ENCODE data around the gene KCTD11. TPM values are rescaled to one million over a fixed set of nuclear protein-coding genes. Genes with fewer than 3 reads are reported as not detected.

The KCTD11 gene
- polyA plus RNA-seq, 2 donors, result 39.3 to 75.9 TPM

DNA sequence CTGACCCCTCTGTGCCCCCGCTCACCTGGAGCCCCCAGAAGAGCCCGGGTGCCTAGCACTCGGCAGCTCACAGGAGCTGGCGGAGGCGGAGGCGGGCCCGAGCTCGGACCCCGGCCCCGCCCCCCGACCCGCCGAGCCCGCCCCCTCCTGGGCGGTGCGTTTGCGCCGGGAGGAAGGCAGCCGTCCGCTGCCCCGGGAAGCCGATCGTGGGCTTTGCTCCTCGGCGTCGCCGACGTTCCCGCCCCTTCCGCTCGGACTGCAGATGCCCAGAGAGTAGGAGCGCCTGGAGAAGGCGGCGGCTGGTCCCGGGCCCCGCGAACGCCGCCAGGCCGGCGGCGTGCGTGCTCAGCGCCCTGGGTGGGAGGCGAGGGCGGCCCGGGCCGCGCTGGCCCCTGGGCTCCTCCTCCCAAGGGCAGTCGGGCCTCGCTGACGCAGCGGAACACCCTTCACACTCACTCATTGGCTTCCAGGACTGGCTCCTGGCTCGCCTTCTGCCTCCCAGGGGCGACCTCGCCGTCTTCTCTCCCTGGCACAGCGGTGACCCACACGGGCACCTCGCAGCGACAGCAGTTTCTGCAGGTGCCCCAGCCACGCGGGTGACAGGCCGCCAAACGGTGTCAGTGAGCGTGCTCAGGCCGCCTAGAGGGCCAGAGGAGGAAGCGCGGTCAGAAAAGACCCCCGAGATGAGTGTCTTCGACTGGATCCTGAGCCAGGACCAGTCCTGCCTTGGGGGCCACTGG is 42.7 kb downstream of the KCTD11 start, which contains the start of gene PLSCR3:
PLSCR3 (minus strand) TSS at position 74 of the 740 bp plus-strand sequence. CDS start 415 bp downstream, outside the sequence.
- Histone ChIP-seq H3K27me3 (ENCODE audit: control insufficient read depth in 1 of 2, insufficient read depth in 2 of 2, low read length in 2 of 2) (no peaks in the 10 kb centered on the region), H3K27ac (ENCODE audit: low read depth in 2 of 2, low read length in 1 of 2) (peak within 1 kb of the TSS; percentile 94 to 97), H3K9me3 (ENCODE audit: control insufficient read depth in 2 of 2, insufficient read depth in 1 of 2, low read depth in 1 of 2, low read length in 1 of 2) (no peaks in the 10 kb centered on the region), H3K36me3 (ENCODE audit: control insufficient read depth in 2 of 2, insufficient read depth in 2 of 2, low read length in 1 of 2) (peaks cover 12 to 13% of the 10 kb centered on the region in 2 donors), H3K4me3 (ENCODE audit: low read depth in 1 of 2, low read length in 2 of 2) (peak within 1 kb of the TSS; percentile 72 to 82), H3K4me1 (ENCODE audit: control insufficient read depth in 2 of 2, insufficient read depth in 2 of 2, low read length in 1 of 2) (peaks cover 6 to 10% of the 10 kb centered on the region in 2 donors)
- 0 to 1% methylated on average over 52 to 71 of the region's 71 CpGs for WGBS, 2 donors

- Histone ChIP-seq H3K27ac (ENCODE audit: low read depth in 2 of 2, low read length in 1 of 2) (no peak overlapping the region), H3K27me3 (ENCODE audit: control insufficient read depth in 1 of 2, insufficient read depth in 2 of 2, low read length in 2 of 2) (no peaks in the 10 kb centered on the region), H3K36me3 (ENCODE audit: control insufficient read depth in 2 of 2, insufficient read depth in 2 of 2, low read length in 1 of 2) (peaks cover 0 to 2% of the 10 kb centered on the region in 2 donors), H3K4me1 (ENCODE audit: control insufficient read depth in 2 of 2, insufficient read depth in 2 of 2, low read length in 1 of 2) (peaks cover 6 to 7% of the 10 kb centered on the region in 2 donors), H3K4me3 (ENCODE audit: low read depth in 1 of 2, low read length in 2 of 2) (no peak overlapping the region), H3K9me3 (ENCODE audit: control insufficient read depth in 2 of 2, insufficient read depth in 1 of 2, low read depth in 1 of 2, low read length in 1 of 2) (no peaks in the 10 kb centered on the region)
- 84 to 92% methylated on average over 4 of the region's 4 CpGs for WGBS, 2 donors
Measured at GRCh38 chr17:7396147-7396546, 44.2 kb downstream of the KCTD11 start.

DNA sequence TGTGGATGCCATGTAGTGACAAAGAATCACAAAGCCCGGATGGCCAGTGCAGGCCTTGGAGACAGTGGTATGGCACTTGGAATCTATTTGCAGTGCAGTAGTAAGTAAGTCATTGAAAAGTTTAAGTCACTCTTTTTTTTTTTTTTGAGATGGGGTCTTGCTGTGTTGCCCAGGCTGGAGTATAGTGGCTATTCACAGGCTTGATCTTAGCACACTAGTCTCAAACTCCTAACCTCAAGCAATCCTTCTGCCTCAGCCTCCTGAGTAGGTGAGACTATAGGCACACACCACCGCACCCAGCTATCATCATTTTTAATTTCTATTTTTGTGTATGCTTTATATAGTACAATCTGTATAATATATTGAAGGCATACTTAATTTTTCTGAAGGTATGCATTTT is 46.6 kb downstream of the KCTD11 start:
- WGBS, 2 donors, result 87 to 89% methylated on average over 2 of the region's 2 CpGs
- H3K27me3 ChIP-seq (ENCODE audit: control insufficient read depth in 1 of 2, insufficient read depth in 2 of 2, low read length in 2 of 2), result no peaks in the 10 kb centered on the region
- H3K36me3 ChIP-seq (ENCODE audit: control insufficient read depth in 2 of 2, insufficient read depth in 2 of 2, low read length in 1 of 2), result no peaks in the 10 kb centered on the region
- no peak overlapping the region for H3K27ac ChIP-seq (ENCODE audit: low read depth in 2 of 2, low read length in 1 of 2)
- no peaks in the 10 kb centered on the region for H3K9me3 ChIP-seq (ENCODE audit: control insufficient read depth in 2 of 2, insufficient read depth in 1 of 2, low read depth in 1 of 2, low read length in 1 of 2)
- H3K4me1 ChIP-seq (ENCODE audit: control insufficient read depth in 2 of 2, insufficient read depth in 2 of 2, low read length in 1 of 2), result peaks cover 3 to 6% of the 10 kb centered on the region in 2 donors
- no peak overlapping the region for H3K4me3 ChIP-seq (ENCODE audit: low read depth in 1 of 2, low read length in 2 of 2)

GRCh38 chr17:7403043-7403726 is 51.2 kb downstream of the KCTD11 start:
- H3K27ac ChIP-seq (ENCODE audit: low read depth in 2 of 2, low read length in 1 of 2), result peak overlapping the region; percentile 79 to 98
- WGBS, 2 donors, result 14 to 16% methylated on average over 16 of the region's 16 CpGs
- peaks cover 2 to 6% of the 10 kb centered on the region in 2 donors for H3K4me1 ChIP-seq (ENCODE audit: control insufficient read depth in 2 of 2, insufficient read depth in 2 of 2, low read length in 1 of 2)
- no peaks in the 10 kb centered on the region for H3K27me3 ChIP-seq (ENCODE audit: control insufficient read depth in 1 of 2, insufficient read depth in 2 of 2, low read length in 2 of 2)
- peak overlapping the region; percentile 66 to 70 for H3K4me3 ChIP-seq (ENCODE audit: low read depth in 1 of 2, low read length in 2 of 2)
- no peaks in the 10 kb centered on the region for H3K36me3 ChIP-seq (ENCODE audit: control insufficient read depth in 2 of 2, insufficient read depth in 2 of 2, low read length in 1 of 2)
- H3K9me3 ChIP-seq (ENCODE audit: control insufficient read depth in 2 of 2, insufficient read depth in 1 of 2, low read depth in 1 of 2, low read length in 1 of 2), result no peaks in the 10 kb centered on the region

- peaks cover 0 to 2% of the 10 kb centered on the region in 2 donors for H3K36me3 ChIP-seq (ENCODE audit: control insufficient read depth in 2 of 2, insufficient read depth in 2 of 2, low read length in 1 of 2)
- peak overlapping the region; percentile 66 to 70 for H3K4me3 ChIP-seq (ENCODE audit: low read depth in 1 of 2, low read length in 2 of 2)
- no peaks in the 10 kb centered on the region for H3K27me3 ChIP-seq (ENCODE audit: control insufficient read depth in 1 of 2, insufficient read depth in 2 of 2, low read length in 2 of 2)
- whole genome bisulfite sequencing, 2 donors, result 1% methylated on average over 13 of the region's 13 CpGs
- H3K4me1 ChIP-seq (ENCODE audit: control insufficient read depth in 2 of 2, insufficient read depth in 2 of 2, low read length in 1 of 2), result peaks cover 2 to 6% of the 10 kb centered on the region in 2 donors
- H3K27ac ChIP-seq (ENCODE audit: low read depth in 2 of 2, low read length in 1 of 2), result peak overlapping the region; percentile 79 to 98
- no peaks in the 10 kb centered on the region for H3K9me3 ChIP-seq (ENCODE audit: control insufficient read depth in 2 of 2, insufficient read depth in 1 of 2, low read depth in 1 of 2, low read length in 1 of 2)
Measured at GRCh38 chr17:7403727-7403976, 51.7 kb downstream of the KCTD11 start.

GRCh38 chr17:7403977-7404736 is 52.2 kb downstream of the KCTD11 start, which contains the start of gene TMEM256:
TMEM256 (minus strand) TSS chr17:7404097; CDS start chr17:7404084, 13 bp downstream.
- H3K27ac ChIP-seq (ENCODE audit: low read depth in 2 of 2, low read length in 1 of 2), result peak within 1 kb of the TSS; percentile 80 to 98
- WGBS, 2 donors, result 1% methylated on average over 49 of the region's 49 CpGs
- peaks cover 2 to 6% of the 10 kb centered on the region in 2 donors for H3K4me1 ChIP-seq (ENCODE audit: control insufficient read depth in 2 of 2, insufficient read depth in 2 of 2, low read length in 1 of 2)
- peak within 1 kb of the TSS; percentile 66 to 70 for H3K4me3 ChIP-seq (ENCODE audit: low read depth in 1 of 2, low read length in 2 of 2)
- H3K27me3 ChIP-seq (ENCODE audit: control insufficient read depth in 1 of 2, insufficient read depth in 2 of 2, low read length in 2 of 2), result no peaks in the 10 kb centered on the region
- no peaks in the 10 kb centered on the region for H3K9me3 ChIP-seq (ENCODE audit: control insufficient read depth in 2 of 2, insufficient read depth in 1 of 2, low read depth in 1 of 2, low read length in 1 of 2)
- peaks cover 0 to 4% of the 10 kb centered on the region in 2 donors for H3K36me3 ChIP-seq (ENCODE audit: control insufficient read depth in 2 of 2, insufficient read depth in 2 of 2, low read length in 1 of 2)

Other genes starting within 250 kb of the KCTD11 start
- gene ASGR2, start 237.3 kb upstream of the KCTD11 start, polyA plus RNA-seq, result under 1 TPM; 0.24 to 1.00 TPM
- gene ASGR1, start 172.8 kb upstream of the KCTD11 start, polyA plus RNA-seq, result 1 to 10 TPM in 1 of 2 donors, under 1 TPM in 1; 0.84 to 2.0 TPM
- 10 to 100 TPM in 1 of 2 donors, 1 to 10 TPM in 1; 3.2 to 11.8 TPM for gene DLG4, start 132.3 kb upstream of the KCTD11 start, polyA plus RNA-seq
- 100 to 1,000 TPM; 484 to 979 TPM for gene ACADVL, start 132.2 kb upstream of the KCTD11 start, polyA plus RNA-seq
- 10 to 100 TPM; 20.8 to 32.2 TPM for gene DVL2, start 117.6 kb upstream of the KCTD11 start, polyA plus RNA-seq
- 10 to 100 TPM; 22.4 to 29.6 TPM for gene PHF23, start 112.7 kb upstream of the KCTD11 start, polyA plus RNA-seq
- 100 to 1,000 TPM; 354 to 393 TPM for gene GABARAP, start 109.7 kb upstream of the KCTD11 start, polyA plus RNA-seq
- gene CTDNEP1, start 100.4 kb upstream of the KCTD11 start, polyA plus RNA-seq, result 10 to 100 TPM; 42.4 to 58.5 TPM
- gene ELP5, start 99.9 kb upstream of the KCTD11 start, polyA plus RNA-seq, result 10 to 100 TPM; 14.7 to 39.0 TPM
- 100 to 1,000 TPM; 271 to 275 TPM for gene CLDN7, start 89.7 kb upstream of the KCTD11 start, polyA plus RNA-seq
- 1 to 10 TPM; 5.4 to 7.6 TPM for gene SLC2A4, start 70.4 kb upstream of the KCTD11 start, polyA plus RNA-seq
- 10 to 100 TPM in 1 of 2 donors, 1 to 10 TPM in 1; 2.8 to 13.0 TPM for gene YBX2, start 57.5 kb upstream of the KCTD11 start, polyA plus RNA-seq
- 100 to 1,000 TPM; 597 to 599 TPM for gene EIF5A, start 44.5 kb upstream of the KCTD11 start, polyA plus RNA-seq
- 10 to 100 TPM; 54.5 to 56.5 TPM for gene GPS2, start 36.8 kb upstream of the KCTD11 start, polyA plus RNA-seq
- gene NEURL4, start 22.8 kb upstream of the KCTD11 start, polyA plus RNA-seq, result 10 to 100 TPM; 15.7 to 32.1 TPM
- 1 to 10 TPM; 5.3 to 9.7 TPM for gene ACAP1, start 15.6 kb upstream of the KCTD11 start, polyA plus RNA-seq
- under 1 TPM in 1 of 2 donors, not detected in 1; 0.18 TPM for gene TMEM95, start 3.0 kb downstream of the KCTD11 start, polyA plus RNA-seq
- 1 to 10 TPM; 6.1 to 9.3 TPM for gene TNK1, start 28.9 kb downstream of the KCTD11 start, polyA plus RNA-seq
- gene PLSCR3, start 42.4 kb downstream of the KCTD11 start, polyA plus RNA-seq, result 10 to 100 TPM; 24.7 to 31.0 TPM
- 100 to 1,000 TPM; 105 to 158 TPM for gene TMEM256, start 51.9 kb downstream of the KCTD11 start, polyA plus RNA-seq
- gene NLGN2, start 55.7 kb downstream of the KCTD11 start, polyA plus RNA-seq, result 1 to 10 TPM; 4.2 to 5.5 TPM
- gene SPEM1, start 68.2 kb downstream of the KCTD11 start, polyA plus RNA-seq, result not detected
- not detected for gene SPEM2, start 73.5 kb downstream of the KCTD11 start, polyA plus RNA-seq
- not detected for gene SPEM3, start 76.7 kb downstream of the KCTD11 start, polyA plus RNA-seq
- gene TMEM102, start 83.3 kb downstream of the KCTD11 start, polyA plus RNA-seq, result 1 to 10 TPM; 6.8 to 9.8 TPM
- 10 to 100 TPM in 1 of 2 donors, 1 to 10 TPM in 1; 5.6 to 16.5 TPM for gene FGF11, start 87.3 kb downstream of the KCTD11 start, polyA plus RNA-seq
- gene CHRNB1, start 92.9 kb downstream of the KCTD11 start, polyA plus RNA-seq, result 1 to 10 TPM; 7.0 to 7.4 TPM
- 10 to 100 TPM; 15.5 to 19.1 TPM for gene ZBTB4, start 127.5 kb downstream of the KCTD11 start, polyA plus RNA-seq
- under 1 TPM in 1 of 2 donors, not detected in 1; 0.01 TPM for gene SLC35G6, start 129.3 kb downstream of the KCTD11 start, polyA plus RNA-seq
- gene POLR2A, start 132.2 kb downstream of the KCTD11 start, polyA plus RNA-seq, result 10 to 100 TPM; 33.8 to 56.6 TPM
- gene TNFSF12, start 196.9 kb downstream of the KCTD11 start, polyA plus RNA-seq, result 10 to 100 TPM in 1 of 2 donors, 1 to 10 TPM in 1; 8.0 to 13.0 TPM
- gene TNFSF13, start 206.6 kb downstream of the KCTD11 start, polyA plus RNA-seq, result 1 to 10 TPM; 5.4 to 5.6 TPM
- 10 to 100 TPM; 21.6 to 33.6 TPM for gene SENP3, start 209.8 kb downstream of the KCTD11 start, polyA plus RNA-seq
- 10 to 100 TPM; 30.5 to 62.4 TPM for gene CD68, start 227.5 kb downstream of the KCTD11 start, polyA plus RNA-seq
- gene MPDU1, start 231.7 kb downstream of the KCTD11 start, polyA plus RNA-seq, result 10 to 100 TPM; 56.9 to 60.0 TPM
- gene SOX15, start 237.9 kb downstream of the KCTD11 start, polyA plus RNA-seq, result 10 to 100 TPM; 73.3 to 94.3 TPM